Skeletal muscle tissue (tissue), 4 donors: ENCODE data around the gene TLK2. TPM values are rescaled to one million over a fixed set of nuclear protein-coding genes. Genes with fewer than 3 reads are reported as not detected.
"Not testable (repeated sequence)": the region's sequence is repeated elsewhere in the genome, so short reads cannot be mapped to it uniquely, and the experiment has no call there.

Experiments used
- H3K27ac ChIP-seq: one replicate; pipeline ENCODE4 v1.7.0; 2013; ENCODE audit warnings: mild to moderate bottlenecking, low read depth, low read length, inconsistent platforms
- H3K27me3 ChIP-seq, 3 donors: one replicate each; pipeline ENCODE4 v1.7.0; 2013; ENCODE audit warnings: low read length in 3 of 3; ENCODE audit not compliant: control insufficient read depth in 3 of 3, insufficient read depth in 3 of 3
- H3K36me3 ChIP-seq, 3 donors: one replicate each; pipeline ENCODE4 v1.7.0; 2013; ENCODE audit warnings: low read length in 3 of 3; ENCODE audit not compliant: control insufficient read depth in 3 of 3, insufficient read depth in 3 of 3
- H3K4me1 ChIP-seq, 3 donors: one replicate each; pipeline ENCODE4 v1.7.0; 2013; ENCODE audit warnings: low read length in 3 of 3, mild to moderate bottlenecking in 3 of 3; ENCODE audit not compliant: control insufficient read depth in 3 of 3, insufficient read depth in 3 of 3
- H3K4me3 ChIP-seq, 3 donors: one replicate each; pipeline ENCODE4 v1.7.0; 2013; ENCODE audit warnings: low read length in 3 of 3
- H3K9ac ChIP-seq, 3 donors: one replicate each; pipeline ENCODE4 v1.7.0; 2013; ENCODE audit warnings: low read length in 3 of 3, mild to moderate bottlenecking in 3 of 3, moderate library complexity in 2 of 3, low read depth in 1 of 3
- H3K9me3 ChIP-seq, 3 donors: one replicate each; pipeline ENCODE4 v1.7.0; 2013; ENCODE audit warnings: low read length in 3 of 3; ENCODE audit not compliant: control insufficient read depth in 3 of 3
- total RNA-seq: library from RNA; depleted of rRNA; stranded (reverse); fragments of >200 nt; gene quantifications from one replicate; pipeline ENCODE4 v1.2.3, GENCODE V29; 2014
- donor health status: Osteomylitis.

The TLK2 gene
- total RNA-seq, 1 donor from 2014 or later = 47.0 TPM

GRCh38 chr17:62511014-62511413 lies 32.4 kb downstream of the TLK2 start:
- H3K36me3 ChIP-seq, H3K4me3 ChIP-seq, H3K27ac ChIP-seq: not testable (repeated sequence)

GRCh38 chr17:62516376-62516775 lies 37.8 kb downstream of the TLK2 start:
- H3K27ac ChIP-seq, H3K9ac ChIP-seq, H3K27me3 ChIP-seq, H3K9me3 ChIP-seq, H3K36me3 ChIP-seq, H3K4me3 ChIP-seq, H3K4me1 ChIP-seq: not testable (repeated sequence)

More at GRCh38 chr17:62511014-62511413, 32.4 kb downstream of the TLK2 start:
- not testable (repeated sequence) for H3K27me3 ChIP-seq, H3K4me1 ChIP-seq, H3K9ac ChIP-seq, H3K9me3 ChIP-seq

- not testable (repeated sequence) for H3K4me1 ChIP-seq, H3K36me3 ChIP-seq
Observed at GRCh38 chr17:62521295-62521694, 42.7 kb downstream of the TLK2 start.

GRCh38 chr17:62524077-62524476 lies 45.5 kb downstream of the TLK2 start:
- H3K36me3 ChIP-seq, H3K4me1 ChIP-seq, H3K4me3 ChIP-seq, H3K9ac ChIP-seq, H3K27ac ChIP-seq, H3K27me3 ChIP-seq, H3K9me3 ChIP-seq: not testable (repeated sequence)

More at GRCh38 chr17:62521295-62521694, 42.7 kb downstream of the TLK2 start:
- H3K9me3 ChIP-seq, H3K4me3 ChIP-seq, H3K27me3 ChIP-seq, H3K27ac ChIP-seq, H3K9ac ChIP-seq: not testable (repeated sequence)

- H3K9me3 ChIP-seq, H3K9ac ChIP-seq, H3K27me3 ChIP-seq, H3K27ac ChIP-seq, H3K4me3 ChIP-seq, H3K4me1 ChIP-seq, H3K36me3 ChIP-seq: not testable (repeated sequence)
Observed at GRCh38 chr17:62525317-62525716, 46.7 kb downstream of the TLK2 start.

GRCh38 chr17:62530936-62531335 lies 52.3 kb downstream of the TLK2 start:
- H3K36me3 ChIP-seq, H3K4me3 ChIP-seq, H3K27me3 ChIP-seq, H3K4me1 ChIP-seq, H3K27ac ChIP-seq, H3K9me3 ChIP-seq, H3K9ac ChIP-seq: not testable (repeated sequence)

GRCh38 chr17:62536557-62536956 lies 57.9 kb downstream of the TLK2 start:
- not testable (repeated sequence) for H3K4me3 ChIP-seq, H3K36me3 ChIP-seq, H3K27ac ChIP-seq, H3K9me3 ChIP-seq, H3K9ac ChIP-seq, H3K27me3 ChIP-seq, H3K4me1 ChIP-seq

GRCh38 chr17:62541073-62541472 lies 62.4 kb downstream of the TLK2 start:
- not testable (repeated sequence) for H3K27ac ChIP-seq
- peaks cover 2 to 10% (median 8%) of the 10 kb centered on the region in 3 donors for H3K36me3 ChIP-seq

GRCh38 chr17:62543278-62543775 lies 64.7 kb downstream of the TLK2 start:
- H3K27ac ChIP-seq, H3K9ac ChIP-seq, H3K9me3 ChIP-seq, H3K27me3 ChIP-seq, H3K36me3 ChIP-seq, H3K4me1 ChIP-seq, H3K4me3 ChIP-seq: not testable (repeated sequence)

More at GRCh38 chr17:62541073-62541472, 62.4 kb downstream of the TLK2 start:
- H3K27me3 ChIP-seq, H3K9me3 ChIP-seq, H3K4me1 ChIP-seq, H3K4me3 ChIP-seq, H3K9ac ChIP-seq: not testable (repeated sequence)

GRCh38 chr17:62546066-62546465 lies 67.4 kb downstream of the TLK2 start:
- not testable (repeated sequence) for H3K4me3 ChIP-seq, H3K27me3 ChIP-seq, H3K9me3 ChIP-seq, H3K9ac ChIP-seq, H3K36me3 ChIP-seq, H3K4me1 ChIP-seq, H3K27ac ChIP-seq
